Measurements from ENCODE around the gene RSBN1L. TPM values are rescaled to one million over a fixed set of nuclear protein-coding genes. Genes with fewer than 3 reads are reported as not detected.
"Not testable (repeated sequence)": the region's sequence is repeated elsewhere in the genome, so short reads cannot be mapped to it uniquely, and the experiment has no call there.

RSBN1L gene
- total and polyA plus RNA-seq, 2 of the 8 experiments (the other 6 are each of a cell fraction or from before 2014, with no cell fraction given), result 4.1 to 22.1 TPM

DNA sequence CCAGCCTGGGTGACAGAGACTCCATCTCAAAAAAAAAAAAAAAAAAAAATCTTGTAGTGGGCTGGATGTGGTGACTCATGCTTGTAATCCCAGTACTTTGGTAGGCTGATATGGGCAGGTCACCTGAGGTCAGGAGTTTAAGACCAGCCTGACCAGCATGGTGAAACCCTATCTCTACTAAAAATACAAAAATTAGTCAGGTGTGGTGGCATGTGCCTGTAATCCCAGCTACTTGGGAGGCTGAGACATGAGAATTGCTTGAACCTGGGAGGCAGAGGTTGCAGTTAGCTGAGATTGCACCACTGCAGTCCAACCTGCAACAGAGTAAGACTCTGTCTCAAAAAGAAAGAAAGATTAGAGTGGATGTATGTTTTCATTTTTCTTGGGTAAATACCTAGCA, 18.7 kb downstream of the RSBN1L start:
- POLR2A ChIA-PET (ENCODE audit: partially characterized antibody), result interaction anchor here (0.6 to 1.3 kb wide), 2 partner anchors 16 to 135 kb away, joined by 3 to 4 read pairs; no protein-coding TSS in a partner anchor
- H4K91ac ChIP-seq (replicated peaks; ENCODE audit: insufficient read length, low read length); H3K9me3 ChIP-seq (ENCODE audit: insufficient read depth in 2 of 2, low read depth in 1 of 2, low read length in 1 of 2); H3K23me2 ChIP-seq (ENCODE audit: low read depth, low read length); H3K79me1 ChIP-seq (ENCODE audit: low read depth, low read length); H3K4me1 ChIP-seq (replicated peaks in 1 of 4; ENCODE audit: control insufficient read depth in 3 of 4, insufficient read depth in 4 of 4, low read length in 3 of 4); H4K8ac ChIP-seq (ENCODE audit: extremely low read depth, insufficient read depth, low read length); H2BK5ac ChIP-seq (ENCODE audit: low read depth, low read length); H2BK20ac ChIP-seq (ENCODE audit: low read length); H3K4ac ChIP-seq (replicated peaks; ENCODE audit: insufficient read length, low read depth, low read length); H3K27me3 ChIP-seq (replicated peaks in 1 of 4; ENCODE audit: control insufficient read depth in 3 of 4, extremely low read depth in 1 of 4, insufficient read depth in 3 of 4, low read length in 3 of 4); H3K4me2 ChIP-seq (ENCODE audit: insufficient read depth in 1 of 2, low read depth in 2 of 2, low read length in 2 of 2); H3K14ac ChIP-seq (ENCODE audit: insufficient read length); H4K5ac ChIP-seq (ENCODE audit: insufficient read length, low read depth, low read length); H2BK15ac ChIP-seq (ENCODE audit: low read length); H3K27ac ChIP-seq (ENCODE audit: low read depth, low read length); H3K18ac ChIP-seq (ENCODE audit: extremely low read depth, low read length); DNase-seq (ENCODE audit: low read depth in 1 of 2, low spot score in 2 of 2); H4K20me1 ChIP-seq (replicated peaks in 1 of 2; ENCODE audit: control insufficient read depth in 1 of 2, insufficient read depth in 2 of 2, low read length in 2 of 2); H3K4me3 ChIP-seq (ENCODE audit: extremely low read depth in 1 of 4, insufficient read depth in 2 of 4, low read depth in 3 of 4, low read length in 4 of 4); H2AK5ac ChIP-seq (ENCODE audit: low read depth, low read length); H3K56ac ChIP-seq (replicated peaks; ENCODE audit: insufficient read length, low read depth, low read length); H3K36me3 ChIP-seq (ENCODE audit: control insufficient read depth in 2 of 4, insufficient read depth in 4 of 4, low read length in 3 of 4); H3K23ac ChIP-seq (ENCODE audit: insufficient read length); H3K9ac ChIP-seq (replicated peaks in 1 of 4; ENCODE audit: extremely low read depth in 1 of 4, low read depth in 3 of 4, low read length in 3 of 4); H2AFZ ChIP-seq (ENCODE audit: low read length); FAIRE-seq; H2BK12ac ChIP-seq (ENCODE audit: low read depth, low read length); H2BK120ac ChIP-seq (replicated peaks; ENCODE audit: low read depth, low read length): not testable (repeated sequence)
- CTCF ChIA-PET (ENCODE audit: partially characterized antibody), result interaction anchor here (0.6 to 2.2 kb wide), 5 partner anchors 12 to 1134 kb away, joined by 3 to 7 read pairs (median 3); no protein-coding TSS in a partner anchor
- H3K79me2 ChIP-seq (ENCODE audit: control insufficient read depth in 1 of 2, insufficient read depth in 2 of 2, low read length in 2 of 2), result peaks cover 6 to 95% of the 10 kb centered on the region in 2 experiments

All from H1 (cell line).